Measurements from ENCODE around the gene CSTB.

DNA sequence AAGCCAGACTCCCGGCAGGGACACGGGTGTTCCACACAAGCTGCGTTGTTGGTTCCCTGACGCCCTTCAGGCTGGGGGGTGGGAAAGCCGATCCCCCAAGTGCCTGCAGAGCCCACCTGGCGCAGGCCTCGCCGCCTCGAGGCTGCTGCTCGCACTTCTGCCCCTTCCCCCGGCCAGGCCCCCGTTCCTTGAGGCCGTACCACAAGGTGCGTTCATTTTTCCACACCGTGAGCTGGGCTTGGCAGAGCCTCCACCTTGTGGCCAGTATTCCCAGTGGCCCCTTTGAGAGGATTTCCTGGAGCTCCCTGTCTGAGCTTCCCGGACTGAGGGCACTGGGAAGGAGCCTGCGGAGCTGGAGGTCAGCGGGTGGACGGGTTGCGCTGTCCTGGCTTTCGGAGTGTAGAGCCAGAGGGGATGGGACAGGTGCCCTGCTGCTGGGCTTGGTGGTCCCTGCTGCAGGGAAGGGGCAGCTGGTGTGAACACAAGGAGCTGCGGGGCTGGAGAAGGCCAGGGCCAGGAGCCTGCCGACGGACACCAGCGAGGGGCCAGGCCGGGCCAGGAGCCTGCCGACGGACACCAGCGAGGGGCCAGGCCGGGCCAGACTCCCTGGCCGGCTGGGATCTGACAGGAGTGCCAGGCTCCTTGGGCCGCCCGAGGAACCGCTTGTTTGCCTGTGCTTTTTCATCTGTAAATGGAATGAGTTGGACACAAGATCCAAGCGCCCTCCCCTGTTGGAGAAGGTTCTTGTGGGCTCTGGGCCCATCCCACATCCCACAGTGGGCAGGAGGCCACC, 38.8 kb downstream of the CSTB start:
- no peak for TF ChIP-seq MEIS1 (CRISPR knock-in tag; IDR thresholded peaks at IDR 0.05; ENCODE audit: borderline replicate concordance)
- TF ChIP-seq REPIN1 (tag by site-specific recombination; IDR thresholded peaks at IDR 0.05; ENCODE audit: low read depth), result no peak
- TF ChIP-seq ZBTB7A (tag by site-specific recombination; IDR thresholded peaks at IDR 0.05; ENCODE audit: low read depth), result no peak
- no peak for TF ChIP-seq RBAK (tag by site-specific recombination; IDR thresholded peaks at IDR 0.05)
- TF ChIP-seq, protein P1, sequence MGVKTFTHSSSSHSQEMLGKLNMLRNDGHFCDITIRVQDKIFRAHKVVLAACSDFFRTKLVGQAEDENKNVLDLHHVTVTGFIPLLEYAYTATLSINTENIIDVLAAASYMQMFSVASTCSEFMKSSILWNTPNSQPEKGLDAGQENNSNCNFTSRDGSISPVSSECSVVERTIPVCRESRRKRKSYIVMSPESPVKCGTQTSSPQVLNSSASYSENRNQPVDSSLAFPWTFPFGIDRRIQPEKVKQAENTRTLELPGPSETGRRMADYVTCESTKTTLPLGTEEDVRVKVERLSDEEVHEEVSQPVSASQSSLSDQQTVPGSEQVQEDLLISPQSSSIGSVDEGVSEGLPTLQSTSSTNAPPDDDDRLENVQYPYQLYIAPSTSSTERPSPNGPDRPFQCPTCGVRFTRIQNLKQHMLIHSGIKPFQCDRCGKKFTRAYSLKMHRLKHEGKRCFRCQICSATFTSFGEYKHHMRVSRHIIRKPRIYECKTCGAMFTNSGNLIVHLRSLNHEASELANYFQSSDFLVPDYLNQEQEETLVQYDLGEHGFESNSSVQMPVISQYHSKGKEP (tag by site-specific recombination; IDR thresholded peaks at IDR 0.05), result no peak
- TF ChIP-seq, protein P2, sequence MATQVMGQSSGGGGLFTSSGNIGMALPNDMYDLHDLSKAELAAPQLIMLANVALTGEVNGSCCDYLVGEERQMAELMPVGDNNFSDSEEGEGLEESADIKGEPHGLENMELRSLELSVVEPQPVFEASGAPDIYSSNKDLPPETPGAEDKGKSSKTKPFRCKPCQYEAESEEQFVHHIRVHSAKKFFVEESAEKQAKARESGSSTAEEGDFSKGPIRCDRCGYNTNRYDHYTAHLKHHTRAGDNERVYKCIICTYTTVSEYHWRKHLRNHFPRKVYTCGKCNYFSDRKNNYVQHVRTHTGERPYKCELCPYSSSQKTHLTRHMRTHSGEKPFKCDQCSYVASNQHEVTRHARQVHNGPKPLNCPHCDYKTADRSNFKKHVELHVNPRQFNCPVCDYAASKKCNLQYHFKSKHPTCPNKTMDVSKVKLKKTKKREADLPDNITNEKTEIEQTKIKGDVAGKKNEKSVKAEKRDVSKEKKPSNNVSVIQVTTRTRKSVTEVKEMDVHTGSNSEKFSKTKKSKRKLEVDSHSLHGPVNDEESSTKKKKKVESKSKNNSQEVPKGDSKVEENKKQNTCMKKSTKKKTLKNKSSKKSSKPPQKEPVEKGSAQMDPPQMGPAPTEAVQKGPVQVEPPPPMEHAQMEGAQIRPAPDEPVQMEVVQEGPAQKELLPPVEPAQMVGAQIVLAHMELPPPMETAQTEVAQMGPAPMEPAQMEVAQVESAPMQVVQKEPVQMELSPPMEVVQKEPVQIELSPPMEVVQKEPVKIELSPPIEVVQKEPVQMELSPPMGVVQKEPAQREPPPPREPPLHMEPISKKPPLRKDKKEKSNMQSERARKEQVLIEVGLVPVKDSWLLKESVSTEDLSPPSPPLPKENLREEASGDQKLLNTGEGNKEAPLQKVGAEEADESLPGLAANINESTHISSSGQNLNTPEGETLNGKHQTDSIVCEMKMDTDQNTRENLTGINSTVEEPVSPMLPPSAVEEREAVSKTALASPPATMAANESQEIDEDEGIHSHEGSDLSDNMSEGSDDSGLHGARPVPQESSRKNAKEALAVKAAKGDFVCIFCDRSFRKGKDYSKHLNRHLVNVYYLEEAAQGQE (tag by site-specific recombination; IDR thresholded peaks at IDR 0.05), result no peak
- TF ChIP-seq, protein P3, sequence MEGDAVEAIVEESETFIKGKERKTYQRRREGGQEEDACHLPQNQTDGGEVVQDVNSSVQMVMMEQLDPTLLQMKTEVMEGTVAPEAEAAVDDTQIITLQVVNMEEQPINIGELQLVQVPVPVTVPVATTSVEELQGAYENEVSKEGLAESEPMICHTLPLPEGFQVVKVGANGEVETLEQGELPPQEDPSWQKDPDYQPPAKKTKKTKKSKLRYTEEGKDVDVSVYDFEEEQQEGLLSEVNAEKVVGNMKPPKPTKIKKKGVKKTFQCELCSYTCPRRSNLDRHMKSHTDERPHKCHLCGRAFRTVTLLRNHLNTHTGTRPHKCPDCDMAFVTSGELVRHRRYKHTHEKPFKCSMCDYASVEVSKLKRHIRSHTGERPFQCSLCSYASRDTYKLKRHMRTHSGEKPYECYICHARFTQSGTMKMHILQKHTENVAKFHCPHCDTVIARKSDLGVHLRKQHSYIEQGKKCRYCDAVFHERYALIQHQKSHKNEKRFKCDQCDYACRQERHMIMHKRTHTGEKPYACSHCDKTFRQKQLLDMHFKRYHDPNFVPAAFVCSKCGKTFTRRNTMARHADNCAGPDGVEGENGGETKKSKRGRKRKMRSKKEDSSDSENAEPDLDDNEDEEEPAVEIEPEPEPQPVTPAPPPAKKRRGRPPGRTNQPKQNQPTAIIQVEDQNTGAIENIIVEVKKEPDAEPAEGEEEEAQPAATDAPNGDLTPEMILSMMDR (tag by site-specific recombination; IDR thresholded peaks at IDR 0.05), result no peak
- TF ChIP-seq ZBTB17 (tag by site-specific recombination; IDR thresholded peaks at IDR 0.05), result no peak
- TF ChIP-seq, protein P4, sequence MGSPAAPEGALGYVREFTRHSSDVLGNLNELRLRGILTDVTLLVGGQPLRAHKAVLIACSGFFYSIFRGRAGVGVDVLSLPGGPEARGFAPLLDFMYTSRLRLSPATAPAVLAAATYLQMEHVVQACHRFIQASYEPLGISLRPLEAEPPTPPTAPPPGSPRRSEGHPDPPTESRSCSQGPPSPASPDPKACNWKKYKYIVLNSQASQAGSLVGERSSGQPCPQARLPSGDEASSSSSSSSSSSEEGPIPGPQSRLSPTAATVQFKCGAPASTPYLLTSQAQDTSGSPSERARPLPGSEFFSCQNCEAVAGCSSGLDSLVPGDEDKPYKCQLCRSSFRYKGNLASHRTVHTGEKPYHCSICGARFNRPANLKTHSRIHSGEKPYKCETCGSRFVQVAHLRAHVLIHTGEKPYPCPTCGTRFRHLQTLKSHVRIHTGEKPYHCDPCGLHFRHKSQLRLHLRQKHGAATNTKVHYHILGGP (tag by site-specific recombination; IDR thresholded peaks at IDR 0.05), result no peak
- TF ChIP-seq HOXA7 (CRISPR knock-in tag; IDR thresholded peaks at IDR 0.05; ENCODE audit: borderline replicate concordance), result no peak
- TF ChIP-seq ZNF24 (tag by site-specific recombination; IDR thresholded peaks at IDR 0.05), result no peak
